LHCN-M2 (cell line): ENCODE results near the gene PARD3B. TPM values are rescaled to one million over a fixed set of nuclear protein-coding genes. Genes with fewer than 3 reads are reported as not detected.

Experiments used
- DNase-seq: peaks from one replicate; pipeline ENCODE4 v3.0.0-alpha.2; 2012; ENCODE audit warnings: low read depth
- total RNA-seq: library from RNA; depleted of rRNA; stranded (reverse); fragments of >200 nt; gene quantifications from 2 replicates; pipeline ENCODE4 v1.2.3, GENCODE V29; 2014

Gene PARD3B
- total RNA-seq, 1 experiment from 2014 or later, result 4.0 TPM

- DNase-seq, result no peak
These were observed 1092.7 kb downstream of the PARD3B start for GRCh38 chr2:205637779-205638503.

GRCh38 chr2:205640716-205641115, 1095.4 kb downstream of the PARD3B start:
- DNase-seq, result no peak

GRCh38 chr2:205642599-205643356, 1097.5 kb downstream of the PARD3B start:
- no peak for DNase-seq

GRCh38 chr2:205643391-205643885, 1098.2 kb downstream of the PARD3B start:
- DNase-seq, result no peak

GRCh38 chr2:205644018-205644417, 1098.7 kb downstream of the PARD3B start:
- no peak for DNase-seq

GRCh38 chr2:205646680-205647079, 1101.4 kb downstream of the PARD3B start:
- no peak for DNase-seq

GRCh38 chr2:205650450-205650849, 1105.2 kb downstream of the PARD3B start:
- DNase-seq, result no peak

- no peak for DNase-seq
These were observed 1105.7 kb downstream of the PARD3B start for GRCh38 chr2:205650931-205651330.

- no peak for DNase-seq
These were observed 1106.4 kb downstream of the PARD3B start for GRCh38 chr2:205651719-205652118.

- DNase-seq, result peak; percentile 85
These were observed 1109.8 kb downstream of the PARD3B start for GRCh38 chr2:205654878-205655605.

GRCh38 chr2:205655779-205656456, 1110.6 kb downstream of the PARD3B start:
- DNase-seq, result no peak

- DNase-seq, result no peak
These were observed 1111.2 kb downstream of the PARD3B start for GRCh38 chr2:205656461-205656860.

- DNase-seq, result no peak
These were observed 1111.7 kb downstream of the PARD3B start for GRCh38 chr2:205656941-205657340.

- DNase-seq, result peak; percentile 67
These were observed 1112.3 kb downstream of the PARD3B start for GRCh38 chr2:205657579-205657978.

GRCh38 chr2:205658068-205658467, 1112.8 kb downstream of the PARD3B start:
- DNase-seq, result no peak

GRCh38 chr2:205658572-205658971, 1113.3 kb downstream of the PARD3B start:
- no peak for DNase-seq

- DNase-seq, result peak; percentile 65
These were observed 1114.6 kb downstream of the PARD3B start for GRCh38 chr2:205659922-205660321.

GRCh38 chr2:205660521-205661124, 1115.3 kb downstream of the PARD3B start:
- DNase-seq, result peak; percentile 95

GRCh38 chr2:205661281-205661680, 1116.0 kb downstream of the PARD3B start:
- DNase-seq, result no peak

GRCh38 chr2:205662206-205662965, 1117.1 kb downstream of the PARD3B start:
- DNase-seq, result no peak
